HepG2 (cell line): ENCODE measurements around the gene BCAS3. TPM values are rescaled to one million over a fixed set of nuclear protein-coding genes. Genes with fewer than 3 reads are reported as not detected.

Experiments
- ATAC-seq: fragments of 200-7000 bp; cut with Tn5 transposase; 3 replicates; pipeline ENCODE4 v1.9.1; 2020; ENCODE audit warnings: mild to moderate bottlenecking, moderate library complexity
- BruUV-seq: library from RNA; stranded (reverse); fragments of 400-500 nt; replicated peaks from 2 replicates; lab custom pipeline; 2021; lab: Mats Ljungman, UMichigan
- CTCF ChIA-PET: fragments of 300-600 bp; formaldehyde crosslinking; extraction: SDS; loops from one replicate; lab custom pipeline; 2021; ENCODE audit warnings: low total read pairs, inconsistent platforms, low intra/inter-chr PET ratio; lab: Yijun Ruan, JAX
- POLR2A ChIA-PET: fragments of 350-600 bp; sonication (Branson Sonifier 250); formaldehyde crosslinking; loops from one replicate; lab custom pipeline; 2020; ENCODE audit warnings: antibody characterized with exemption, inconsistent platforms; lab: Yijun Ruan, JAX
- DNase-seq: peaks from one replicate; pipeline ENCODE4 v3.0.0-alpha.2; 2015; ENCODE audit warnings: low spot score
- FAIRE-seq: peaks from 3 replicates; lab custom pipeline; 2011; peaks lifted over from hg19 to GRCh38; lab: Jason Lieb, UNC
- H2AFZ ChIP-seq: one replicate; pipeline ENCODE4 v1.6.1; 2011; ENCODE audit warnings: low read length, inconsistent platforms
- H3K27ac ChIP-seq: fragments of 300-600 bp; 3 replicates; pipeline ENCODE4 v1.8.0; 2011; ENCODE audit warnings: mixed run types, mild to moderate bottlenecking, mixed read lengths, low read length, inconsistent platforms; ENCODE audit not compliant: insufficient read depth; ENCODE audit errors: extremely low read length
- H3K27me3 ChIP-seq, 2 experiments: fragments of 200-600 bp in 1 of 2; 2 replicates in 1 of 2; 3 replicates in 1 of 2; pipeline versions ENCODE4 v1.6.0 to v1.8.0; 2011; ENCODE audit warnings: low read length in 2 of 2, mild to moderate bottlenecking in 2 of 2, moderate library complexity in 2 of 2, inconsistent platforms in 1 of 2; ENCODE audit not compliant: insufficient read depth in 2 of 2, control insufficient read depth in 1 of 2
- H3K36me3 ChIP-seq, 2 experiments: fragments of 200-600 bp in 1 of 2; replicated peaks in 1 of 2; 2 replicates in 1 of 2; 3 replicates in 1 of 2; pipeline versions ENCODE4 v1.5.1 to v1.8.0; 2011; ENCODE audit warnings: low read length in 2 of 2, inconsistent platforms in 1 of 2; ENCODE audit not compliant: insufficient read depth in 2 of 2, control insufficient read depth in 1 of 2
- H3K4me1 ChIP-seq: 2 replicates; pipeline ENCODE4 v1.5.1; 2012; ENCODE audit warnings: low read length, inconsistent platforms; ENCODE audit not compliant: insufficient read depth
- H3K4me2 ChIP-seq: 2 replicates; pipeline ENCODE4 v1.6.0; 2011; ENCODE audit warnings: low read depth, low read length, inconsistent platforms
- H3K4me3 ChIP-seq, 3 experiments: fragments of 200-600 bp in 1 of 3; sonication (generic), shearing (Covaris generic) in 1 of 3; replicated peaks in 1 of 3; 2 replicates each; pipeline ENCODE4 v1.5.1; 2011 to 2016; ENCODE audit warnings: low read length in 3 of 3, inconsistent platforms in 2 of 3, low read depth in 2 of 3, mild to moderate bottlenecking in 2 of 3, control low read depth in 1 of 3, mixed read lengths in 1 of 3; ENCODE audit not compliant: insufficient read depth in 1 of 3
- H3K79me2 ChIP-seq: one replicate; pipeline ENCODE4 v1.6.1; 2011; ENCODE audit warnings: low read length, inconsistent platforms; ENCODE audit not compliant: insufficient read depth
- H3K9ac ChIP-seq: 2 replicates; pipeline ENCODE4 v1.6.0; 2011; ENCODE audit warnings: mild to moderate bottlenecking, low read depth, low read length, inconsistent platforms; ENCODE audit not compliant: insufficient read depth
- H3K9me3 ChIP-seq: 2 replicates; pipeline ENCODE4 v1.5.1; 2012; ENCODE audit warnings: mild to moderate bottlenecking, low read length
- H4K20me1 ChIP-seq: 2 replicates; pipeline ENCODE4 v1.6.0; 2011; ENCODE audit warnings: inconsistent platforms, mild to moderate bottlenecking, low read length, moderate library complexity; ENCODE audit not compliant: insufficient read depth
- CHD2 ChIP-seq: IDR thresholded peaks from 2 replicates; pipeline ENCODE4 v1.6.1; 2011; ENCODE audit warnings: low read depth, low read length, improper control_type of control experiment
- GTF2F1 ChIP-seq: fragments of 150-350 bp; IDR thresholded peaks from 2 replicates; pipeline ENCODE4 v1.6.1; 2014; ENCODE audit warnings: low read length
- KAT2B ChIP-seq: fragments of 150-350 bp; IDR thresholded peaks from 2 replicates; pipeline ENCODE4 v1.6.1; 2014; ENCODE audit warnings: low read depth, low read length, borderline replicate concordance
- KAT8 ChIP-seq: IDR thresholded peaks from 2 replicates; pipeline ENCODE4 v1.6.1; 2016; ENCODE audit warnings: missing genetic modification reagents, missing compliant biosample characterization
- PCBP2 ChIP-seq: fragments of 200-400 bp; formaldehyde crosslinking; optimal IDR thresholded peaks from 2 replicates; pipeline ENCODE3; 2018; ENCODE audit warnings: low read length, low read depth; ENCODE audit not compliant: poor library complexity, severe bottlenecking
- SRSF1 ChIP-seq: fragments of 200-400 bp; formaldehyde crosslinking; optimal IDR thresholded peaks from 2 replicates; pipeline ENCODE3; 2017; ENCODE audit warnings: mild to moderate bottlenecking, low read depth, low read length, moderate library complexity
- ZBTB39 ChIP-seq: sonication (generic); formaldehyde crosslinking; IDR thresholded peaks from 2 replicates; pipeline ENCODE4 v1.5.0; 2020; ENCODE audit warnings: missing genetic modification reagents
- ZNF556 ChIP-seq: sonication (generic); formaldehyde crosslinking; IDR thresholded peaks from 2 replicates; pipeline ENCODE4 v1.4.0; 2020; ENCODE audit warnings: mild to moderate bottlenecking, missing genetic modification reagents, borderline replicate concordance
- ZNF605 ChIP-seq: sonication (generic); formaldehyde crosslinking; IDR thresholded peaks from 2 replicates; pipeline ENCODE4 v1.8.0; 2022; ENCODE audit warnings: mild to moderate bottlenecking, missing genetic modification reagents
- WGBS: methylation state at CpG from one replicate; pipeline ENCODE4 v1.1.6; 2017; ENCODE audit warnings: low lambda C conversion rate; 5-methylcytosine and 5-hydroxymethylcytosine counted together
- in situ Hi-C: cut with HindIII; loops from 2 replicates; pipeline ENCODE4 v1.10.0; 2017; ENCODE audit warnings: low pct_unique_long_range_greater_than_20kb; ENCODE audit not compliant: extremely low pct_ligation_motif_present
- intact Hi-C: fragments of 100-400 bp; cut with micrococcal nuclease; formaldehyde crosslinking; loops from one replicate; pipeline ENCODE4 v1.10.0; 2022; ENCODE audit not compliant: unreplicated experiment
- polyA plus RNA-seq, 8 experiments: library from polyadenylated mRNA; depleted of rRNA in 3 of 8; stranded (reverse) in 7 of 8; unstranded in 1 of 8; fragments of >200 nt; fragmentation: Illumina TruSeq in 4 of 8; extraction: Trizol in 4 of 8; gene quantifications; 2 replicates each; pipeline versions ENCODE4 v1.2.1 to v1.2.3, GENCODE V29; 2011 to 2016; ENCODE audit warnings: low read depth in 4 of 8, missing spikeins in 1 of 8, mixed read lengths in 1 of 8; ENCODE audit not compliant: insufficient read depth in 1 of 8
- total RNA-seq, 5 experiments: library from RNA; depleted of rRNA; stranded (reverse); fragments of >200 nt; fragmentation: Illumina TruSeq; extraction: Trizol; gene quantifications; 2 replicates each; pipeline ENCODE4 v1.2.3, GENCODE V29; 2016; ENCODE audit warnings: low read depth in 1 of 5

The BCAS3 gene
- total and polyA plus RNA-seq, 2 of the 13 experiments (the other 11 are each of a cell fraction or from before 2014, with no cell fraction given): 10.7 to 11.2 TPM

GRCh38 chr17:61381537-61381936 is 703.9 kb downstream of the BCAS3 start:
- H3K27me3 ChIP-seq: no peaks in the 10 kb centered on the region
- in situ Hi-C loops: no loop called here
- H3K4me2 ChIP-seq: no peak overlapping the region
- 94% methylated on average over 5 of the region's 5 CpGs for WGBS
- ChIA-PET POLR2A (interaction anchor here (3.2 kb wide), 1 partner anchor 17 kb away, joined by 13 read pairs; no protein-coding TSS in a partner anchor), CTCF (no interaction called here)
- no peak overlapping the region for H3K27ac ChIP-seq
- no peak for TF ChIP-seq CHD2
- no peak for TF ChIP-seq KAT8 (CRISPR knock-in tag)
- TF ChIP-seq ZNF605: no peak
- TF ChIP-seq KAT2B: no peak
- no peak for TF ChIP-seq GTF2F1
- TF ChIP-seq ZBTB39 (CRISPR knock-in tag): no peak
- TF ChIP-seq ZNF556 (CRISPR knock-in tag): no peak
- no peak for TF ChIP-seq PCBP2
- no peak for TF ChIP-seq SRSF1
- H3K9ac ChIP-seq: no peak overlapping the region
- intact Hi-C loops: no loop called here
- H3K79me2 ChIP-seq: no peaks in the 10 kb centered on the region
- no peak for FAIRE-seq
- no TSS peak for BruUV-seq
- H3K4me1 ChIP-seq: peaks cover 66% of the 10 kb centered on the region
- ATAC-seq: no peak
- H3K9me3 ChIP-seq: no peaks in the 10 kb centered on the region
- H2AFZ ChIP-seq: no peak overlapping the region
- no peaks in the 10 kb centered on the region for H3K36me3 ChIP-seq
- H4K20me1 ChIP-seq: no peaks in the 10 kb centered on the region
- H3K4me3 ChIP-seq: no peak overlapping the region
- no peak for DNase-seq
